GM15510 (cell line): ENCODE results near the gene DIS3L2.

Experiments used
- POLR2A ChIP-seq: IDR thresholded peaks from 3 replicates; pipeline ENCODE4 v1.6.1; 2011; ENCODE audit warnings: borderline replicate concordance; ENCODE audit not compliant: insufficient read length; ENCODE audit errors: extremely low read depth

The DIS3L2 gene

DNA sequence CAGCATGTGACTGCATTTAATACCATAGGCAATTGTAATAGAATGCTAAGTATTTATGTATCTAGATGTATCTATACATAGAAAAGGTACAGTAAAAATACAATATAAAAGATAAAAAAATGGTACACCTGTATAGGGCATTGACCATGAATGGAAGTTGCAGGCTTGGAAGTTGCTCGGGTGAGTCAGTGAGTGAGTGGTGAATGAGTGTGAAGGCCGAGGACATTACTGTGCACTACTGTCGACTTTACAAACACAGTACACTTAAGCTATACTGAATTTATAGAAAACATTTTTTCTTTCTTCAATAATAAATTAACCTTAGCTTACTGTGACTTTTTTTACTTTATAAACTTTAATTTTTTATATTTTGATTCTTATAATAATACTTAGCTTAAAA is 8.9 kb downstream of the DIS3L2 start:
- TF ChIP-seq POLR2A, result no peak

DNA sequence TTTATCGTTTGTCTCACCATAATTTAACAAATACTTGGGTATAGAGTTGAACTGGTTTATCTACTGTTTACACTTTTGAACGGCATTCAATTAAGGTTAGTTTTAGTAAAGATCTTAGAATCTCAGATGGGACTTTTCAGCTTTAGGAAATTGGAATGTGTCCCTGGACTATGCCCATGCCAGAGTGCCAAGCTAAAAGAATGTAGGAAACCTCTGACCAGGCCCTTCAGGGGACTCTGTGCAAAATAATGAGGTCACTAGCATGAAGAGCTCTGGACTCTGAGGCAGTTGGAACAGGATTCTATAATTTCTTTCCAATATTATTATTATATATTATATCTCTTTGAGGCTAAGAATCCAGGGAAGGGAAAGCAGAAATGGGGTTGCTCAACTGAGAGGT is 13.5 kb downstream of the DIS3L2 start:
- TF ChIP-seq POLR2A, result no peak

DNA sequence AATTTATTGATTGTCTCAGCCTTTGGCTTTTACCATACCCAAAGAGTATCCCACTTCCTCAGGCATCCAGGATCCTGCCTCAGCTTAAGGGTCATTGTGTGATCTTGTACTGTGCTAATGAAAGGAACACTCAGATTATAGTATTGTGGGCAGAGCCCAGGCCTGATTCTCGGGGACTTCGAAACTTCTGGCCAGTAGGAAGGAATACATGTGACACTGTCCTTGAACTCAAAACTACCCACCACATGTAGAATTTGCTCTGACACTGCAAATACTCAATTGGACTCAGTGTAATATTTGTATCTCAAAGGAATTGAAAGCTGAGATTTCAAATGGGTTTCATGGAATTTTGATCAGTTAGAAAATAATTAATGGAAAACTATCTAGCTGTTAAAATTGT is 15.9 kb downstream of the DIS3L2 start:
- TF ChIP-seq POLR2A, result no peak

DNA sequence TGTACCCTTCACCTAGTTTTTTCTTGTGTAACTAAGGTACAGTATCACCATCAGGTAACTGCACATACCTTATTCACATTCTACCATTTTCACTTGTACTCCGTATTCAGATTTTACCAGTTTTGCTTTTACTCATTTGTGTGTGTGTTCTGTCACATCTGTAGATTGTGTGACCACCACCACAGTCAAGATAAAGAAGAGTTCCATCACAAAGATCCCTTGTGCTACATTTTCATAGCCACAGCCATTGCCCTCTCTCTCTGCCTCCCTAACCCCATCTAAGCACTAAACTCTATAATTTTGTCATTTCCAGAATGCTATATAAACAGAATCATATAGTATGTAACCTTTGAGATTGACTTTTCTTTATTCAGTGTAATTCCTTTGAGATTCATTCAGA is 23.5 kb downstream of the DIS3L2 start:
- TF ChIP-seq POLR2A, result no peak

DNA sequence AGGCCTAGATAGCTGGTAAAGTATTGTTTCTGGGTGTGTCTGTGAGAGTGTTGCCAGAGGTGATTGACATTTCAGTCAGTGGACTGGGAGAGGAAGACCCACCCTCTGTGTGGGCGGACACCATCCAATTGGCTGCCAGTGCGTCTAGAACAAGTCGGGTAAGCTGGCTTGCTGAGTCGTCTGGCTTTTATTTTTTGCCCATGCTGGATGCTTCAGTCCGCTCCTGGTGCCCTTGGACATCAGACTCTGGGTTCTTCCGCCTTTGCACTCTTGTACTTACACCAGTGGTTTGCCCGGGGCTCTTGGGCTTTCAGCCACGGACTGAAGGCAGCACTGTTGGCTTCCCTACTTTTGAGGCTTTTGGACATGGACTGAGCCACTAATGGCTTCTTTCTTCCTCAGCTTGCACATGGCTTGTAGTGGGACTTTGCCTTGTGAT is 24.3 kb downstream of the DIS3L2 start:
- TF ChIP-seq POLR2A, result no peak

DNA sequence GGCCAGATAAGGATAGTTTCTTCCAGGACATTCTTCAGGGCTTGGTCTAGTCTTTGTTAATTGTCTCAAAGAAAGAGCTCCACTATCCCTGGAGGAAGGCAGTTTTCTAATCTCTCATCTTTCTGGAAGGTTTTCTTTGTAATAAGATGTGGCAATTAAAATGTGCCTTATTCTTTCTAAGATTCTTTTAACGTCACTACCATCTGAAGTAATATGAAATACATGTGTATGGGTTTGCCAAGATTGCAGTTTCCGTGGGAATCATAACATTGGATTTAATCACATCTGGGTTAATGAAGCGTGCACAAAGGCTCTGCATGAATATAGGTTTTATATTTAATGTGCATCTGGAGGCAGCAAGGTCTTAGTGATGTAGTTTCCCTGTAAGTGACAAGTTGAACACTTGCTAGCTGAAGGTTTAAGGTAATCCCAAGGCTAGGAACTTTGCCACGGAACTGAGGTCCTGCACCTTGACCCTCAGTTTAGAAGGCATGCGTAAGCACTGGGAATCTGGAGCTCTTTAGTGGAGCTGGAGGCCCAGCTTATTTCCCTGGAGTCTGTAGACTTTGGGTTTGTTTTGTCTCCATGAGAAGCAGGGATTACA is 25.7 kb downstream of the DIS3L2 start:
- TF ChIP-seq POLR2A, result no peak

DNA sequence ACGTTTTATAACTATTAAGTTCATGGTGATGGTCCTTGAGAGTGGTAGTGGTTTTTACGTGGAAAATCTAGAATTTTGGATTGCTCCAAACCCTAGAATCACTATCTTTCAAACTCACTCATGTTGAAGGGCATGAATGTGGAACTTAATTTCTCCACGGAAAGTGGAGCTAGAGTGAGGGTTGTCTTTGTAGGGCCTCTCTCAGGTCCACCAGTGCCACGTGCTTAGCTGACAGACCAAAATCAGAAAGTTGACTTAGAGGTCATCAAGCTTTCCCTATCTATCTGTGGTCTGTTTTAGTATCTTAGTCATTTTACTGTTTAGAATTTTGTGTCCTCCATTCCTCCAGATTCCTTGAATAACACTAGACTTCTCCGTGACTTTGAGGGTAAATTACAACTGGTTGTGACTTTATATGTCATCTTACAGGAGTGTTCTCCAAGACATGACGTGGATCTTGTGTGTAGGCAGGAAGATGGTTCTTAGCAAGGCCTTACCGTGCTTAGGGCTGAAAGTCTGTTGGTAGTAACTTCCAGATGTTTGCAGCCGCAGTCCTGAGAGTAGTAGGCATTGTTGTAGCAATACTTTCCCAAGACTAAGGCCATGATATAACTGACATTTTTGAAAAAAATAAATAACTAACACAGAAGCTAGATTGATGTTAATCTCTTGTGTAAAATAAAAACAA is 26.8 kb downstream of the DIS3L2 start:
- no peak for TF ChIP-seq POLR2A

DNA sequence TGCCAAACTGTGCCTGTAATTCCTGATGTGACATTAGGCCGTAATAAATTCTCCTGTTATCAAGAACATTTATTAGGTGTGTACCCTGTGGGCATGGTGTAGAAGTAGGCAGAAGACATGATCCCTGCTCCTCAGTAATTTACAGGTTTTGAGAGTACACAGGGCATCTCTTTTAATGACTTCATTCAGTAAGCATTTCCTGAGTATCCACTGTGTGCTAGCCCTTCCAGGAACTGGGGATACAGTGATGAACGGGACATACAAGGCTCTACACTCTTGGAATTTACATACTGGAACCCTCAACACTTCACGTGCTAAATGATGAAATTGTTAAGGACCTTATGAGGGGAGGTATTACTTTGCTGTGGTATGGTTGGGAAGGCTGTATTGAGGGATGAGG is 30.2 kb downstream of the DIS3L2 start:
- no peak for TF ChIP-seq POLR2A

DNA sequence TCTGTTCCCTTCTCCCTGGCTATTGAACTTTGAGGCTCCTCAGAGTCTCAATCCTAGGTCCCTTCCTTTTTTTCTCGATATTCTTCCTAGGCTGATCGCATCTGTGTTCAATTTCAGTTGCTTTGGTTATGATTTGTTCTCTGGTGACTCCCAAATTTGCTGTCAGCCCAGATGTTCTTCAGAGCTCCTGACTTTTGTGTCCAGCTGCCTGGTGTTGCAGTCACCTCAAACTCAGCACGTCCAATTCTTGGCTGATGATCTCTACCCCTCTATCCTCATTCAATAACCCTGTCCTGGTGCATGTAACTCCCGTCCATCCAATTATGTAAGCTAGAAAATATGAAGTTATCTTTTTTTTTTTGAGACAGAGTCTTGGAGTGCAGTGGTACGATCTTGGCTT is 31.4 kb downstream of the DIS3L2 start:
- TF ChIP-seq POLR2A, result no peak

DNA sequence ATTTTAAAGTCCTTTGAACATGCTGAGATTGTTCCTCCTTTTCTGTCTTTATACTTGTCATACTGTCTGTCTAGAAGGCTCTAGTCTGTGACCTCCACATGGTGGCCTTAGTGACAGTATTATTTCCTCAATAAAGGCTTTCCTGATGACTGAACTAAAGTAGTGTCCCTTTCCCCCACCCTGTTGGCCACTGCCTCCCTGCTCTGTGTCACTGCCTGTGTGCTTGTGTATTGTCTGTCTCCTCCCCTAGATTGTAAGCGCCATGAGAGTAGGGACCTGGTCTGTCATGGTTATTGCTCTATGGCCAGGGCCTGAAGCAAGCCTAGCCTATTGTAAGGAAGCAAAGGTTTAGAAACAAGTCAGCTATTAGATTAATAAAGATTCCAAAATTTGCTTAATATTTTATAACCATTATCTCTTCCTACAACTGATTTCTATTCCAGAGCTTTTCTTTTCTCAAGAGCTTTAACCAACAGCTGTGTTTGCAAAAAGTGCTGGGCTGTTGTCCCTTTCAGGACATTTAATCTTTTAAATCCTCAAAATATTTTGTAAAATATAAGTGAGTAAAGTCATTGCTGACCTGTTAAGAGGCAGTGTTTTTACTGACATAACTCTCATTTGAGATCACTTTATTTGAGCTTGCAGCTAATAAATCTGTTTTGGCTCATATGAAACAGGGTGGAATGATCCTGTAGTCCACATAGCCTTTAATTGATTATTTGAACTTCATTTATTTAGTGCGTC is 35.5 kb downstream of the DIS3L2 start:
- no peak for TF ChIP-seq POLR2A

DNA sequence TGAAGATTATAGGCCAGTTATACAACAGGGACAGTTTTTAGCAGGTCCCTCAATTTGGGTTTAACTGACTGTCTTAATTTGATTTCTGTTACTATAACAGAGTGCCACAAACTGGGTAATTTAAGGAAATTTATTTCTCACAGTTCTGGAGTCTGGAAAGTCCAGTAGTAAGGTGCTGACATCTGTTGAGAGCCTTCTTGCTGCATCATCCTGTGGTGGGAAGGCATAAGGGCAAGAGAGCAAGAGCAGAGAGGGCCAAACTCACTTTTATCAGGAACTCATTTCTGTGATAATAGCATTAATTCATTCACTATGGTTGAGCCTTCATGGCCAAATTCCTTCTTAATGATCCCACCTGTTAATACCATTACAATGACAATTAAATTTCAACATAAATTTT is 36.5 kb downstream of the DIS3L2 start:
- TF ChIP-seq POLR2A, result no peak

DNA sequence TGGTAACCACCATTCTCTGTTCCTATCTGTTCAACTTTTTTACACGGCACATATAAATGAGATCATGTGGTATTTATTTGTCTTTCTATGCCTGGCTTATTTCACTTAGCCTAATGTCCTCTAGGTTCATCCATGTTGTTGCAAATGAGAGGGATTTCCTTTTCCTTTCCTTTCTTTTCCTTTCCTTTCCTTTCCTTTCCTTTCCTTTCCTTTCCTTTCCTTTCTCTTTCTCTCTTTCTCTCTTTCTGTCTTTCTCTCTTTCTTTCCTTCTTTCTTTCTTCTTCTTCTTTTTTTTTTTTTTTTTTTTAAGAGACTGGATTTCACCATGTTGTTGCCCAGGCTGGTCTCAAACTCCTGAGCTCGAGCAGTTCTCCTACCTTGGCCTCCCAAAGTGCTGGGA is 38.9 kb downstream of the DIS3L2 start:
- TF ChIP-seq POLR2A, result no peak

DNA sequence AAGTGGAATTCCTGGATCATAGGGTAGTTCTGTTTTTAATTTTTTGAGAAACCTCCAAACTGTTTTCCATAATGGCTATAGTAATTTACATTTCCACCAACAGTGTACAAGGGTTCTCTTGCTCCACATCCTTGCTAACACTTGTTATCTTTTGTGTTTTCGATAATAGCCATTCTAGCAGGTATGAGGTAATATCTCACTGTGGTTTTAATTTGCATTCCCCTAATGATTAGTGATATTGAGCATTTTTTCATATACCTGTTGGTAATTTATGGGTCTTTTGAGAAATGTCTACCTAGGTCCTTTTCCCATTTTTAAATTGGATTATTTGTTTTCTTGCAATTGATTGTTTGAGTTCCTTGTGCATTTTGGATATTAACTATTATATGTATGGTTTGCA is 39.6 kb downstream of the DIS3L2 start:
- no peak for TF ChIP-seq POLR2A

DNA sequence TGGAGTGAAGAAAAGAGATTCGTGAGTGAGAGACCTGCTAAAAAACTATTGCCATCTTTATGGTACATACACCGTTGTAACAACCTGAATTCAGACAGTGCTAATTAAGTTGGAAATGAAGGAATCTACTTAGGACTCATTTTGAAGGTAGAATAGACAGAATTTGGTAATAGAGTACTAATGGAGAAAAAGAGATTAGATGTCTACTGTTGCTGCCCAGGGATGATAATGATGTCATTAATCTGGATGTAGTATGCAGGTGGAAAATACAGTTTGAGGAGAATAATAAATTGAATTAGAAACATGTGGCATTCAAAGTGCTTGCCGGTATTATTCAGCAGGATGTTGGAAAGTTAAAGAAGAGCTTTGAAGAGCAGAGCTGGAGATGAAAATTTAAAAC is 44.7 kb downstream of the DIS3L2 start:
- no peak for TF ChIP-seq POLR2A

DNA sequence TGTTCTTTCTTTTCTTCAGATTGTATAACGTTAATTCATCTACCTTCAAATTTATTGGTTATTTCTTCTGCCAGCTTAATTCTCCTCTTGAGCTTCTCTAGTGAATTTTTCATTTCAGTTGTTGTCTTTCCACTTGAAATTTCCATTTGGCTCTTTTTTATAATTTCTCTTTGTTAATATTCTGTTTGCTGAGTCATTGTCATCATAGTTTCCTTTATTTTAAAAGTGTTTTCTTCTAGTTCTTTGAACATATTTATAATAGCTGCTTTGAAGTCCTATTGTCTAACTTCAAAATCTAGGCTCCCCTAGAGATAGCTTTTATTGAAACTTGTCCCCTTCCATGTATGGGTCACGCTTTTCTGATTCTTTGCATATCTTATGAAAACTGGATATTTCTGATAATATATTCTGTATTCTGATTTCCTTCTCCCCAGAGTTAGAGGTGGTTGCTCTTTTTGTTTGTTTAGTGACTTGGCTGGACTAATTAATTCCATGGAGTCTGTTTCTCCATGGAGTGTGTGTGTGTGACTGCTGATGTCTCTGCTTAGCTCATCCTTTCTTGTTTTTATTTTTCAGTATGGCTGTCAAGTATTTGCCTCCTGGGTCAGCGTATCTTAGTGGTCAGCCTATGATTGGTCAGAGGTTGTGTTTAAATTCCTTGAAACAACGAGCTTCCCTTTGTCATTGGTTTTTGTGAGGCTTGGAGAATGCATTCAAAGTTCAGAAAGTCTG is 47.6 kb downstream of the DIS3L2 start:
- TF ChIP-seq POLR2A, result no peak
